MM.1S (cell line): ENCODE results near the gene PCGF5.

Source experiments
- DNase-seq: peaks from one replicate; pipeline ENCODE4 v3.0.0-alpha.2; 2015
- H2AFZ ChIP-seq: fragments of 300-600 bp; sonication (generic); 2 replicates; pipeline ENCODE4 v1.6.0; 2016; ENCODE audit warnings: antibody characterized with exemption, low read length
- H3F3A ChIP-seq: fragments of 300-600 bp; sonication (generic); 2 replicates; pipeline ENCODE4 v1.6.1; 2016; ENCODE audit warnings: mild to moderate bottlenecking, antibody characterized with exemption, low read length, moderate library complexity, mixed read lengths; ENCODE audit not compliant: insufficient read depth
- H3K27ac ChIP-seq: fragments of 300-600 bp; sonication (generic); 2 replicates; pipeline ENCODE4 v1.5.1; 2016; ENCODE audit warnings: mild to moderate bottlenecking, low read length
- H3K27me3 ChIP-seq: fragments of 300-600 bp; sonication (generic); replicated peaks from 2 replicates; pipeline ENCODE4 v1.6.0; 2016; ENCODE audit warnings: low read length; ENCODE audit not compliant: insufficient read depth
- H3K36me3 ChIP-seq: fragments of 300-600 bp; sonication (generic); replicated peaks from 2 replicates; pipeline ENCODE4 v1.6.1; 2016; ENCODE audit warnings: mild to moderate bottlenecking, low read length, mixed read lengths; ENCODE audit not compliant: insufficient read depth
- H3K4me1 ChIP-seq: fragments of 300-600 bp; sonication (generic); 2 replicates; pipeline ENCODE4 v1.6.1; 2016; ENCODE audit warnings: low read length, mixed read lengths
- H3K4me2 ChIP-seq: fragments of 300-600 bp; sonication (generic); 2 replicates; pipeline ENCODE4 v1.6.0; 2016; ENCODE audit warnings: low read depth, low read length
- H3K4me3 ChIP-seq: fragments of 300-600 bp; sonication (generic); 2 replicates; pipeline ENCODE4 v1.5.1; 2016; ENCODE audit warnings: low read length, mixed read lengths
- H3K79me2 ChIP-seq: fragments of 300-600 bp; sonication (generic); 2 replicates; pipeline ENCODE4 v1.6.1; 2016; ENCODE audit warnings: mixed run types, low read length, mixed read lengths
- H3K9ac ChIP-seq: fragments of 300-600 bp; sonication (generic); 2 replicates; pipeline ENCODE4 v1.6.1; 2016; ENCODE audit warnings: low read length, mixed read lengths
- H3K9me2 ChIP-seq: fragments of 300-600 bp; sonication (generic); replicated peaks from 2 replicates; pipeline ENCODE4 v1.6.1; 2016; ENCODE audit warnings: mild to moderate bottlenecking, low read length, mixed read lengths; ENCODE audit not compliant: insufficient read depth
- H3K9me3 ChIP-seq: fragments of 300-600 bp; sonication (generic); replicated peaks from 2 replicates; pipeline ENCODE4 v1.6.1; 2016; ENCODE audit warnings: mild to moderate bottlenecking, low read length, mixed read lengths; ENCODE audit not compliant: insufficient read depth
- H4K20me1 ChIP-seq: fragments of 300-600 bp; sonication (generic); 2 replicates; pipeline ENCODE4 v1.6.1; 2016; ENCODE audit warnings: mild to moderate bottlenecking, low read length, moderate library complexity, mixed read lengths; ENCODE audit not compliant: insufficient read depth
- EZH2 ChIP-seq: fragments of 300-600 bp; sonication (generic); optimal IDR thresholded peaks from 2 replicates; pipeline ENCODE3; 2017; ENCODE audit warnings: low read depth, mild to moderate bottlenecking, antibody characterized with exemption, low read length, mixed read lengths
- EZH2phosphoT487 ChIP-seq: fragments of 300-600 bp; sonication (generic); IDR thresholded peaks from 2 replicates; pipeline ENCODE4 v1.6.1; 2018; ENCODE audit warnings: antibody characterized with exemption, low read length
- TF ChIP-seq, protein P1 (sequence below): fragments of 300-600 bp; sonication (generic); IDR thresholded peaks from 2 replicates; pipeline ENCODE4 v1.5.1; 2016; ENCODE audit warnings: antibody characterized with exemption, low read length, mixed read lengths

The PCGF5 gene

DNA sequence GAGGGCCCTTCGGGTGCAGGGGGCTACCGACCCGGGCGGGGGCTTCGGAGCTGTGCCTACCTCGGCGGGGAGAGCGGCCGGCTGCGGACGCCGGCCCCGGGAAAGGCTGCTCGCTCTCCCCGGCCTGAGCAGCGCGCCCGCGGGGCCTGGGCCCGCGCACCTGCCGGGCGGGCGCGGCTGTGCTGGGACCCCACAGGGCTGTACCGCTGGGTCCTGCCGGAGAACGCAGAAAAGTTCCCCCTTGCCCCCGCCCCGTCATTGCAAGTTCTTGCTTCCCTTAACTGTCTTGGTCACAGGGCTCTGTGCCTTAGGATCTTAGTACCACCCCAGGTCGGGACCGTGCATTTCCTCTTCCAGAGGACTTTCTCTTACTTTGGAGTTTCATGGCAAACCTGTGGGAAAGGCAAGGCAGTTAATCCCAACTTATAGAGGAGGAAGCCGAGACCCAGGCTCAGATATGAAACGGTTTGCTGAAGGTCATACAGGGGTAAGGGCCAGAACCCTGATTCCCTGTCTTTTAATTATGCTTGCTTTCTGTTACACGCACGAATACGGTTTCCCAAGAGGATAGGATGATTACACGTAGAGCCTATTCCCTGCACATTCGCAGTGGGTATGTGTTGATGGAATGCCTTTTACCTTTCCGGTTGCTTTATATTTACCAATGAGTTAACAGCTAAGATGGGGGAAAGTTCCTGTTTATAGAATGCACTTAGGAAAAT, 652 bp downstream of the PCGF5 start:
- Histone ChIP-seq H3K4me1 (peaks cover 19% of the 10 kb centered on the region), H3K9ac (peak overlapping the region; percentile 89), H4K20me1 (no peaks in the 10 kb centered on the region), H3K4me3 (peak overlapping the region; percentile 82), H3K27ac (peak overlapping the region; percentile 91), H3K36me3 (no peaks in the 10 kb centered on the region), H2AFZ (peak overlapping the region; percentile 76), H3K27me3 (no peaks in the 10 kb centered on the region), H3K79me2 (peaks cover 61% of the 10 kb centered on the region), H3K9me2 (no peaks in the 10 kb centered on the region), H3F3A (peaks cover 15% of the 10 kb centered on the region), H3K4me2 (peak overlapping the region; percentile 74), H3K9me3 (no peaks in the 10 kb centered on the region)
- TF ChIP-seq EZH2 (no peak), EZH2phosphoT487 (no peak)
- TF ChIP-seq, protein P1, sequence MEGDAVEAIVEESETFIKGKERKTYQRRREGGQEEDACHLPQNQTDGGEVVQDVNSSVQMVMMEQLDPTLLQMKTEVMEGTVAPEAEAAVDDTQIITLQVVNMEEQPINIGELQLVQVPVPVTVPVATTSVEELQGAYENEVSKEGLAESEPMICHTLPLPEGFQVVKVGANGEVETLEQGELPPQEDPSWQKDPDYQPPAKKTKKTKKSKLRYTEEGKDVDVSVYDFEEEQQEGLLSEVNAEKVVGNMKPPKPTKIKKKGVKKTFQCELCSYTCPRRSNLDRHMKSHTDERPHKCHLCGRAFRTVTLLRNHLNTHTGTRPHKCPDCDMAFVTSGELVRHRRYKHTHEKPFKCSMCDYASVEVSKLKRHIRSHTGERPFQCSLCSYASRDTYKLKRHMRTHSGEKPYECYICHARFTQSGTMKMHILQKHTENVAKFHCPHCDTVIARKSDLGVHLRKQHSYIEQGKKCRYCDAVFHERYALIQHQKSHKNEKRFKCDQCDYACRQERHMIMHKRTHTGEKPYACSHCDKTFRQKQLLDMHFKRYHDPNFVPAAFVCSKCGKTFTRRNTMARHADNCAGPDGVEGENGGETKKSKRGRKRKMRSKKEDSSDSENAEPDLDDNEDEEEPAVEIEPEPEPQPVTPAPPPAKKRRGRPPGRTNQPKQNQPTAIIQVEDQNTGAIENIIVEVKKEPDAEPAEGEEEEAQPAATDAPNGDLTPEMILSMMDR, result no peak
- peak; percentile 41 for DNase-seq

DNA sequence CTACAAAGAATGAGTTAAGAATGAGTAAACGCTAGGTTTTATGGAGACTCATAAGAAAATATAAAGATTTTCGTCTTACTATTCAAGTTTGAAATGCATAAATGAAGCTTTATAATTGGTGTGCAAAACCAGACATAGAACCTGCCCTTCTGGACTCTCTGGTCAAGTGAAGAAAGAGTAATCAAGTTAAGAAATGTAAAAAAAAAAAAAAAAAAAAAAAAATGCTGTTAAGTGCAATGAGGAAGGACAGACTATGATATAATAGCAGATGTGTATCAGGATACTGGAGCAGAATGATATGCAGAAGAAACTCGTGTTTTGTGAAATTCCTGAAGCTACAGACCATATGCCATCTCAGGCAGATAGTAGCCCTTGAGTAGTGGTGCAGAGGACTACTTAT, 5.6 kb downstream of the PCGF5 start:
- no peak overlapping the region for H3K9ac ChIP-seq
- TF ChIP-seq EZH2phosphoT487, result no peak
- TF ChIP-seq EZH2, result no peak
- TF ChIP-seq, protein P1, result no peak
- H3K4me2 ChIP-seq, result no peak overlapping the region
- no peak overlapping the region for H3K4me3 ChIP-seq
- H3K27me3 ChIP-seq, result no peaks in the 10 kb centered on the region
- no peak for DNase-seq
- peaks cover 52% of the 10 kb centered on the region for H3K79me2 ChIP-seq
- no peaks in the 10 kb centered on the region for H3K9me2 ChIP-seq
- no peak overlapping the region for H2AFZ ChIP-seq
- H3K4me1 ChIP-seq, result peaks cover 12% of the 10 kb centered on the region
- H3K9me3 ChIP-seq, result no peaks in the 10 kb centered on the region
- H3F3A ChIP-seq, result 0 out of 2 replicates have a peak, but pooled peaks cover 4% of the 10 kb centered on the region
- H3K27ac ChIP-seq, result no peak overlapping the region
- no peaks in the 10 kb centered on the region for H4K20me1 ChIP-seq
- no peaks in the 10 kb centered on the region for H3K36me3 ChIP-seq

DNA sequence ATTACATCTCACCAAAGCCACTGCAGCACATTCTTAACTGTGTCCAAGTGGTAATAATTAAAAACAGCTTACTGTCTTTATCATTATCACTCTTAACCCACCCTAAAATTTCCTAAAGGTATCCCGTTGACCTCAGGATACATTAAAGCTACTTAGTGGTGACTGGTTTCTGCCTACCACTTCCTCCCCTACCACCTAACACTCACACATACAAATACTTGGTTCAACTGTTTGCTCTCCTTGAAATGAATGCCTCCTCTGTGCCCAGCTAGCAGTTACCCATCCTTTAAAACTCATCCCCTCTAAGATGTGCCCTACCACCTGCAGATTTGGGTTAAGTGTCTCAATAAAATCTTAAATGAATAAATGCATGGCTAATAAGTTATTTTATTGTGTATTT, 7.1 kb downstream of the PCGF5 start:
- Histone ChIP-seq H3K36me3 (no peaks in the 10 kb centered on the region), H3K4me2 (no peak overlapping the region), H3K4me1 (peaks cover 5% of the 10 kb centered on the region; the same call in 1 of the 2 replicates), H2AFZ (no peak overlapping the region), H3K79me2 (peaks cover 47% of the 10 kb centered on the region), H3K9ac (no peak overlapping the region), H3K27ac (no peak overlapping the region), H4K20me1 (no peaks in the 10 kb centered on the region), H3K9me2 (no peaks in the 10 kb centered on the region), H3K27me3 (no peaks in the 10 kb centered on the region), H3K9me3 (no peaks in the 10 kb centered on the region), H3F3A (no peaks in the 10 kb centered on the region), H3K4me3 (no peak overlapping the region)
- no peak for DNase-seq
- TF ChIP-seq, protein P1, result no peak
- no peak for TF ChIP-seq EZH2phosphoT487
- no peak for TF ChIP-seq EZH2
